ENCODE results near the gene ATP6V0E2.

ATP6V0E2 gene

DNA sequence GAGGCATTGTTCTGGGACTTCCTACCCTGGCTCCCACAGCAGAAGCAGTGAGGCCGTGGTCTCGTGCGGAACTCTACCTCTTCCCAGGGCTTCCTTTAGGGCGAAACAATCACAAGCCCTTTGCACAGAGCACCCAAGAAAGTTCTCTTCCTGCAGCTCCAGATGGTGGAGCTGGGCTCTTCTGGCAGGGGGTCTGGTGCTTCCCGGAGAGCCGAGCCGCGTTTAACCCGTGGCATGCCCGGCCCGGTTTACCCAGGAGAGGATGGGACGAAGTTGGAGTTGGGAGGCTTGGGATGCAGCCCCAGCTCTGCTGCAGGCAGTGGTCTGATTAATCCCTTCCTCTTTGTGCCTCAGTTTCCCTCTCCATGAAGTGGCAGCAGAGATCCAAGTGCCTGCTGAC, 9.0 kb upstream of the ATP6V0E2 start:
- FAIRE-seq, result no peak

DNA sequence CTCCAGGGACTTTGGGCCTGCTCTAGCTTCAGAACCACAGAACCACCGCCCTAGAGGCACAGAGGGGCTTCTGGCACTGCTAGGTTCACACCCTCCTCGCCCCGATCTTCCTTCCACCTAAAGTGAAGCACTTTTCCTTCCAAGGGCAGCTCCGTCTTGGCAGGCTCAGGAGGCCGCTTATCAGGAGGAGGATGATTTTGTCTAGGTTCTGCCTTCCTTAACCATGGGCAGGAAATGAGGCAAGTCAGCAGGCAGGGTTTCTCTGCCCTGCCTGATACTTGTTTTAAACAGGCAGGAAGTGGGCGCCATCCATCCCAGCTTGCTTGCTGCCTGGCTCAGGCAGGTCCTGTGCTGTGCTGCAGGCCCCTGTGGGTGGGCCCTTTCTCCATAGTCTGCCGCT, 8.3 kb upstream of the ATP6V0E2 start:
- no peak for FAIRE-seq

DNA sequence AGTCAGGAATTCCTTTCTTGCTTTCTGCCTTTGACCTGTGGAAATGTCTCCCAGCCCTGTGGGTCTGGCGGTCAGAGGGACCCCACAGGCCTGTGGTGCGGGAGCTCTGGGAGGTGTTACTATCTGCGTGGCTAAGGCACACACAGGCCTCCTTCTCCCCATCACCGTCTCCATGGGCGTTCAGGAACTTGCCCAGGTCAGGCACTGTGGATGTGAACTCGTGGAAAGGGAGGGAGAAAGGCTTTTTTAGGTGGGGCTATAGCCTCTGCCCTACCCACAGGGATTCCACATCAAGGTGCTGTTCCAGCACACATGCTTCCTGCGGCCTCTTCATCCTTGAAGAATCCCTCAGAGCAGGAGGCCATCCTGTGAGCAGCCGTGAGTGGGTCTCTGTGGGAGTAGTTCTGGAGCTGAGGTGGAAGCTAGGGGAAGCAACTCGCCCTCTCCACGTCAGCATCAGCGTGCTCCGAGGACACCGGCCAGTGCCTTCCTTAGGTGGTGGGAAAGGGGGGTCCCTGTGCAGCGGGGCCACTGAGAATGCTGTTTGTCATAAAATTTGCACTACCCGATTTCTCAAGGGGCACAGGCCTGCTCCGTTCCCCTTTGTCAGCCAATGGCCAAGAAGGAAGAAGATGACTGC, 7.5 kb upstream of the ATP6V0E2 start:
- no peak for FAIRE-seq

DNA sequence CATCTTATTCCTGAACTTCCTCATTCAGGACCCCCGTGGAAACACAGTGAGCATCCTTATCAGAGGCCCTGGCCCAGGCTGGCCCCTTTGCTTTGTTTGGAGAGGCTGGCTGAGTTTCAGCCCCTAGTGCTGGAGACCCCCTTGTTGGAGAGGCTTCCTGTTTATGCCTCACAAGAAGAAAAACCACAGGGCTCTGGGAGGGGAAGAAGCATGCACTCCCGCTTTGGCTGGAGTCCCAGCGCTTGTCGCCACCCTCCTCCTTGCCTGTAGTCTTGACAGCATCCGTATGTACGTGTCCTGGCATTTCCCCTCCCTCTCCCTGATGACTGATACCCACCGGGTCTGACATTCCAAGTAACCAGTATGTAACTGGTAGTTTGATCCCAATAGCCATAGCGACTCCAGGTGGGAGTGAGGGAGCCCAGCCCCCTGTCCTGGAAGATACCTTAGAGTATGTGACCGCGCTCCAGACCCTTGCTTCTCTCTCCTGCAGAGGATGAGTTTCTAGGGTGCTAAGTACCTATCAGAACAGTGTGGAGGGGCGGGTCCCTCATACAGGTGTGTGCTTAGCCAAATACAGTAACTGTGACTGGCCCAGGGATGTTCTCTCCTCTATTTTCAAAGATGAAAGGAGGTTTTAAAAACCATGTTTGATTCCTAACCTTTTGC, 6.9 kb upstream of the ATP6V0E2 start:
- no peak for FAIRE-seq

DNA sequence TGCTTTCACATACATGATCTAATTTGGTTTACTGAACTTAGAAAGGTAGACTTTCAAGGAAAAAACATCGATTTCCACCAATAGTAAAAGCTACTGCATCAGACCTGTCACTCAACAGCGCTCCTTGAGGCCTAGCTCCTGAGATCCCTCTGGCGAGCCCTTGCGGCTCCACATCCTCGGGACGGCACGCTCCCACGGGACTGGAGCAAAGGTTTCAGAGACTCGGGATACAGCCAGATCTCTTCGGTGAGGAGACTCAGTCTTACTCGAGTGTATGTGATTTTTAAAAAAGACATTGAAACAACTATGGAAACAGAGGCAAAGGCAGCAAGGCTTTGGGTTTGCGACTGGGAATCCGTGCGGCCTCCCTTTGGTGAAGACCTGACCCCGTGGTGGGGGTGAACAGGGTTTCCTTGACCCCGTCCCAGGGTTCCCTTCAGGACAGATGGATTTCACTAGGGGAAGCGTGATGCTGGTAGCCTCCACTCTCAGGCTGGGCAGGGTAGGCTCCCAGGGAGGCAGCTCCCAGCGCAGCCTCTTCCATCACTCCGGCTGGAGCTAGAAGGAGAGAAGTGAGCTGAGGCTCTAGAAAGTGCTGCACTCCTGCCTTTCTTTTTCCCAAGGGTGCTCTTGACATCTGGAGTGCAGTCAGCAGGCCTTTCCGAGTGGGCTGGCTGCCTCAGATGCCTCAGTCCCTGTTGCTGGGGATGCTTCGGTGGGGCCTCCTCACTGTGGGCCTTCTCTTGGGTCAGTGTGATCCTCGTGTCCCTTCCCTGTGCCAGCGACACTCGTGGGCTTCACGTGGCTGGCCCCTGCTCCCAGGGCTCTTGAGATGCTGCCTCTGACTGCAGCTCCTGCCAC, 5.8 kb upstream of the ATP6V0E2 start:
- no peak for FAIRE-seq

DNA sequence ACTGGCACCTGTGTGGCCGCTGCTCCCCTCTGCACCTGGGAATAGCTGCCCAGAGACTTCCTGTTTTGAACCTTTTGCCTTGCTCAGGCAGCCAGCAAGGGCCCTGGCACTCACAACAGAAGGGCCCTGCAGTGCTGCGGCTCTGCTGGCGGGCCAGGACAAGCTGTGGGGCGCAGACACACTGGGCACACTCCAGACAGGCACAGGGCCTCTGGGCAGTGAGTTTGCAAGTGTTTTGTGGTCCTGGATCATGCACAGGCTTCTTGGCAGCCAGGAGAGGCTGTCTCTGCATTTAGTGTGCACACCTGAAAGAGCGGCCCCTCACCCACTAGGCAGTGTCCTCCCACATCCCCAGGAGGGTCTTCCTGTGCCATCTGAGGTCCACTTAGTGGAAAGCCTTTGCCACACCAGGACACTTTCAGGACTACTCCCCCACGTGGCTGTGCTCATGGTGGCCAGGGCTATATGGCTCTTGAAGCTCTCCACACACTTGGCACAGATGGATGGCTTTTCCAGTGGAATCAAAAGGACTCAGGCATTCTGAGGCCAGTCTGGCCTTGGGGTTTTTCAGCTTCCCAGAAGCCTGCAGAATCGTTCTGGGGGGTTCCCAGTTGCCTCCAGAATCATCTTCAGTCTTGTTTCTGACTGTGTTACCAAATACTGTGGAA, 5.0 kb upstream of the ATP6V0E2 start:
- FAIRE-seq, result no peak

DNA sequence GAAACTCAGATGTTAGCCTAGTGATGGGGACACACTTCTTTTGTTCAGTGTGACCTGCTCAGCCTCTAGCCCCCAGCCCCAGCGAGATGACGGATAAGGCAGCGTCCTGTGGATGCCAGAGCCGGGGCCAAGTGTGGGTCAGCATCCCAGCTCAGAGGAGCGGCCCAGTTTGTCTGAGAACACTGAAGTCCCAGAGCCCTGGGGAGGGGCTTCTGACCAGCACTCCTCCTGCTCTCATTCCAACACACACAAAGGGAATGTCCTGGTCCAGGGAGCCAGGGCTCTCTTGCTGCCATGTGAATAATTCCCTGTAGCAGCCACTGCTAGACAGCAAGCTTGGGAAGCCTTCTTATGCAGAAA, 4.5 kb upstream of the ATP6V0E2 start:
- FAIRE-seq, result no peak

DNA sequence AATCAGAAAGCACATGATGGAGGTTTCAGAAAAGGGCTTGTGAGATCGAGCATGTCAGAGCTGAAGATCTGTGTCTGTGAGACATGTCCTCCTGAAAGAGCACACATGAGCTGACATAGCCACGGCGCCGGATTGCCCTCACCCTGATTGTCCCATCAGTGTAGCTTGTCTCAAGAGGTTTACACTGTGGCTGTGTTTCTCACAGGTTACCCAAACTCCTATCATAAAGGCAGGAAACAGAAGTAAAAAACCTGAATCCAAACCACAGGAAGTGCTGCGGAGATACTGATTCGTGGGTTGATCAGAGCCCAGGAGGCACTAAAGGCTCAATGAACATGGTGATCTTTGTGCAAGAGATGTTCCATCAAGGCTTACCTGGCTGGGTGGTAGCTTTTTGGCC, 3.9 kb upstream of the ATP6V0E2 start:
- FAIRE-seq, result no peak

DNA sequence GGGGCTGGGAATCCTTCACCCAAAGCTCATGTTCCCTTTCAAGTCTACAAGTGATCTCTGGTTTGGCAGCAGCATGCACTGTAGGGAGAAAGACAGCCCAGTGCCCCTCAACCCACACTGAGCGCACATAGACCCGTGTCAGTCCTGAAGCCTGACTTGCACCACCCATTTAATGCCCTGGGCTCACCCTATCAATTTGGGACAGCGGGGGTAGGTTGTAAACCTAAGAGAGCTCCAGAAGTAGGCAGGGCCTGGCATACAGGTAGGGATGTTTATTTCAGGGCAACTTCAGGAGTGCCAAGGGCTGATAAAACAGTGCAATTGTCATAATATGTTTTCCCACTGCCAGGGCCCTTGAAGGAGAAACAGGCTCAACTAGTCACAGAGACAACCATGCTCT, 3.5 kb upstream of the ATP6V0E2 start:
- no peak for FAIRE-seq

DNA sequence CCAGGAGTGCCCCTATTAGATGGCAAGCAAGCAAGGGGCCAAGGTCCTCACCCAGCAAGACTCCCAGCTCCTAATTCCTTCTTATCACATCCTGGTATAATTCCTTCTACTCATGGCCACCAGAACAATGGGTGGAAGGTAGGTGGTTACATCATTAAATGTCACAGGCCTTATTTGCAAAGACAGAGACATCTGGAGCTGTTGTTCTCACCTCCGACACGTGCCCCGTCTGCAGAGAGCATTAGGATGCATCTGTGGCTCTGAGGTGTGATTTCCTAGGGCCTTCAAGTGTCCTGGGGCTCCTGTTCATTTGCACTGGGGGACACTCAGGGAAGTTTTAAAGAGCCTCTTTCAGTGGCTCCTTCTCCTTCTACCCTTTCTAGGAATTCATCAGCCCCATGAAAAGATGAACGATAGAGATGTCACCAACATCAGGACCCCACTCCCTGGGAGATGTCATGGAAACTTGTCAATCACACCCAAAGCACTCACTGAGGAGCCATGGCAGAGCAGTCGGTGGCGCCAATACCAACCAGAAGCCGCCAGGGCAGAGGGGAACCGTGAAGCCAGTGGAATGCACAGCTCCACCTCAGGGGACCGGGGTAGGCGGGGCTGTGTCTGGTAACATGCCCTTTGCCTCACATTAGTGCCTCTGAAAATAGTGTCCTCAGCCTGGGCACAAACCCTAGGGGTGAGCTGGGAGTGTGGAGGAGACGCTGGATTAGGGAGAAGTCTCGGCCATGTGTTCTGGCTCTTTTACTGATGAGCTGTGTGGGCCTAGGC, 2.9 kb upstream of the ATP6V0E2 start:
- no peak for FAIRE-seq

DNA sequence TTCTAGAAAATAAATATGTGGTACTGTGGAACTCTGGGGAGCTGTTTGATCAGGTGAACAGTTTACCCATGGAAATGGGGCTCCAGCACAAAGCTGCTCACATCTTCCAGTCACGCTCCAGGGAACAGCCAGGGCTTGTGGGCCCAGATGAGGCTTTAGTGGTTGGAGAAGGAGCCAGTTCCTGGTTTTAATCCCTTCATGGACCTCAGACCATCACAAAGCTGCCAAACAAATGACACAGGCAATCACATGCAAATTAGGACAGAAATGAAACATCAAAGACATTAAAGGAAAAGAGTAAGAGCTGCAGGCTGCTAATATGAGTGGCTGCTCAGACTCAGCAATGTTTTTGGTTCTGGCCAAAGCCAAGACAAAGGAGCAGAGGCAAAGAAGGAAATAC, 2.2 kb upstream of the ATP6V0E2 start:
- no peak for FAIRE-seq

DNA sequence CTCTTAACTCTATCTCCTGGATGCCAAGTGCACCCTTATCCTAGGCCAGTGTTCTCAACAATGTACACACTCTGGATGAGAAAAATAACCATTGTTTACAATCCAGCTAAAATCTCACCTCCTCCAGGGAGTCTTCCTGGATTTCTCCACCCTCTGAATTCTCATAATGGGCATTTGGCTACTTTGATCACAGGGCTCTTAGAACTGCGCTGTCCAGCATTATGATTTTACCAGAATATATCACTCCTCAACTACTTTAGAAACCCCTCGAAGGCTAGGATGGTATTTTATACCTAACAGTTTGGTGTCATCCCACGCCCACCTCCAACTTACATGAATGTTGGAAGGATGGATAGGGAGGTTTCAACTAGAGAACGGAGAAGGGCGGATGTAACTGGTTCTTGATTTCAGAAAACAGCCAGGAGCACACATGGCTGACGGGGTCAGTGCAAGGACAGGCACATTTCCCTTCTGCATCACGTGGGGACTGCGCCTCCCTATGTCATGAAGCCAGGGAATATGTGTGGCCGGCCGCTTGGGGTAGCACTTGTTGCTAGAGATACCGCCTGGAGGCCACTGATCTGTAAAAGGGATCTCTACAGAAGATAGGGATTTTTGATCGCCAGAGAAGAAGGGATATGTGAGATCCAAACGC, 1.2 kb upstream of the ATP6V0E2 start:
- FAIRE-seq, result no peak

DNA sequence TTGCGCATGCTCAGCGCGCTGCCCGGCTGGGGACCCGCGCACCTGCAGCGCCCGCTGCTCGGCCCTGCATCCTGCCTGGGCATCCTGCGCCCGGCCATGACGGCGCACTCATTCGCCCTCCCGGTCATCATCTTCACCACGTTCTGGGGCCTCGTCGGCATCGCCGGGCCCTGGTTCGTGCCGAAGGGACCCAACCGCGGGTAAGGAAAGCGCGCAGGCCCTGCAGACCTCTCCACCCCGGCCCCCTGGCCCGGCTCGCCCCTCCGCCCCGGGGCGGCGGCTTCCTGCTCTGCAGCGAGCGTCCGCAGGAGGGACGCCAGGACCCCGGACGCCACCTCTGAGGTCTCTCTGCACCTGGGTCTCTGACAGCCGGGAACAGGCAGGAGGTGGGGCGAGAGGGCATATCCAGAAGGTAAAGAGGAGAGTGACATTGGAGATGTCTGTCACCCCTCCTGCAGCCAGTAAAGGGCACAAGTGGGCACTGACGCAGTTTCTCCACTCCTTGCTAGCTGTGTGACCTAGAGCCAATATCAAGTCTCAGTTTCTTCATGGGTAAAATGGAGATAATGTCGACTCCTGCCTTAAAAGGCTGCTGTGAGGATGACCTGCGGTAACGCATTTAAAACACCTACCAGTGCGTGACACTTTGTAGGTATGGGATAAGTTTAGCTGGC, 338 bp downstream of the ATP6V0E2 start:
- FAIRE-seq, result no peak

DNA sequence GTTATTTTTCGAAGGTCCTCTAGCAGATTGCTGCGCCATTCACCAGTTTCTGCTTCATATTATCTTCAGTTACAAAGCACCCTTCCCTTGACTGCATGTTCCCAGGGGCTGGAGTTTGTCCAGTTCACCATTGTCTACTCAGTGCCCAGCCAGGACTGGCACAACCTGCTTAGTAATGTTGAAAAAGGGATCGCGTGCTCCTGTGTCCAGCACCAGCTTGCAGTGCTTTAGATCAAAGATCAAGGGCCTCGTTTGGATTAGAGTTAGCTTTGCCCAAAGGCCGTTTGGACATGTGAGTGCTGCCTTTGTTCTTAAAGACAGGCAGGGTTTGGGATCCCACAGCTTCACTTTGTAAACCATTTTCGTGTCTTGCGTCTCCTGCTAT, 867 bp downstream of the ATP6V0E2 start:
- FAIRE-seq, result no peak

DNA sequence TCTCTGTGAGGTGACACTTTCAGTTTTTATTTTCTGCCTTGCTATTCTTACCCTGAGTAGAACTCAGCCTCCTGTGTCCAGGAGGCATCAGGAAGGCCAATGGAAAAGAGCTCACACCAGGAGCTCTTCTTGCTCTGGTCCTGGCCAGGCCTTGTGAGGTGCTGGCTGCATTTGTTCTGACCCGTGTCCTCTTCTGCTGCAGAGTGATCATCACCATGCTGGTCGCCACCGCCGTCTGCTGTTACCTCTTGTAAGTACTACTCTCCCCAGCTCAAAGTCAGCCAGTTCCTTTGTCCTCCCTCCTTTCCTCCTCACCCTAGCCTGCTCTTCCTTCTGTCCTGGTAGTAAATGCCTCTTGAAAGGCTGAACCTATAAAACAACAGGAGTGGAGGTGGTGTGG, 1.6 kb downstream of the ATP6V0E2 start:
- no peak for FAIRE-seq

DNA sequence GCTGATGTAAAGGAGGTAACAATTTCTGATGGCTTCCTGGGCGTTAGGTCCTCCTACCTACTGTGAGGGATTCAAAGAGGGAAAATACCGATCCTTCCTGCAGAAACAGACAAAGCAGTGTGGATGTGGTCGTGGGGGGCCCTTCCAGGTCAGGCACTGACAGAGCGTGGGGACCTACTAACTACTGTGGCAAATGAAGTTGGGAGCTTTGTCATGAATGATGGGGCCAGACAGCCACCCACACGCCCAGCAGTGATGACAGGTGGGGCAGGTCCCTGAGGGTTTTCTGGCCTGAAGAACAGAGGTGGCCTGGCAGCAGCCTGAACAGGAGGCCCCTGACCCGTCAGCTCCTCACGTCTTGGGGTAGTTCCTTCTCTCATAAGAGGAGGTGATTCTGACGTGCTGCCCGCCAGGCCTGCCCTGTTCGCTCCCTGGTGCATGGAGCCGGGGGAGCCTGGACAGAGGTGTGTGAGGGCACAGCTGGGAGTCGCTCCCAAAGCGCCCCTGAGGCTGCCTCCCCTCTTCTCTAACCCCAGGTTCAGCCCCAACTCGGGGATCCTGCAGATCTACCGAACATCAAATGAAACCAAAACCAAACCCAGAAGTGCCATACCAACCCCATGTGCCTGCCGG, 4.2 kb downstream of the ATP6V0E2 start:
- FAIRE-seq, result no peak

DNA sequence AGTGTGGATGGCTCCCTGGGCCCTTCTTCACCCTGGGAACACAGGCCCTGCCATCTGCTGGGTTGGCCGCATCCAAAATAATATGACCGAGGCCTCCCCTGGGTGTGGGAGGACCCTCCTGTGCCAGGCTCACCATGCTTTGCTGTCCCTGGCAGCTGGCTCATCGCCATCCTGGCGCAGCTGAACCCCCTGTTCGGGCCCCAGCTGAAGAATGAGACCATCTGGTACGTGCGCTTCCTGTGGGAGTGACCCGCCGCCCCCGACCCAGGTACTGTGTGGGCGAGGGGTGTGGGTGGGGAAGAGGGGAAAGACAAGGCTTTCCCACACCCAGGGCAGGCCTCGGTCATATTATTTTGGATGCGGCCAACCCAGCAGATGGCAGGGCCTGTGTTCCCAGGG, 4.8 kb downstream of the ATP6V0E2 start:
- no peak for FAIRE-seq

DNA sequence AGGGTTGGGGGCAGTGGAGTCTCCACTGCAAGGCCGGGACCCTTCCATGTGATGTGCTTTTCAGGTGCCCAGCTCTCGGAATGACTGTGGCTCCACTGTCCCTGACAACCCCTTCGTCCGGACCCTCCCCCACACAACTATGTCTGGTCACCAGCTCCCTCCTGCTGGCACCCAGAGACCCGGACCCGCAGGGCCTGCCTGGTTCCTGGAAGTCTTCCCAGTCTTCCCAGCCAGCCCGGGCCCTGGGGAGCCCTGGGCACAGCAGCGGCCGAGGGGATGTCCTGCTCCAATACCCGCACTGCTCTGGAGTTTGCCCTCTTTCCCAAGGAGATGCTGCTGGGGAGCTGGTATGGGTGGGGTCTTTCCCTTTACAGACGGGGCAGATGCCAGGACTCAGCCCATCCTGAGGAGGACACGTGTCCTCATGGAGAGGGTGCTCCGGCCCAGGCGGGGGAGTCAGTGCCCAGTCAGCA, 5.5 kb downstream of the ATP6V0E2 start:
- FAIRE-seq, result no peak

DNA sequence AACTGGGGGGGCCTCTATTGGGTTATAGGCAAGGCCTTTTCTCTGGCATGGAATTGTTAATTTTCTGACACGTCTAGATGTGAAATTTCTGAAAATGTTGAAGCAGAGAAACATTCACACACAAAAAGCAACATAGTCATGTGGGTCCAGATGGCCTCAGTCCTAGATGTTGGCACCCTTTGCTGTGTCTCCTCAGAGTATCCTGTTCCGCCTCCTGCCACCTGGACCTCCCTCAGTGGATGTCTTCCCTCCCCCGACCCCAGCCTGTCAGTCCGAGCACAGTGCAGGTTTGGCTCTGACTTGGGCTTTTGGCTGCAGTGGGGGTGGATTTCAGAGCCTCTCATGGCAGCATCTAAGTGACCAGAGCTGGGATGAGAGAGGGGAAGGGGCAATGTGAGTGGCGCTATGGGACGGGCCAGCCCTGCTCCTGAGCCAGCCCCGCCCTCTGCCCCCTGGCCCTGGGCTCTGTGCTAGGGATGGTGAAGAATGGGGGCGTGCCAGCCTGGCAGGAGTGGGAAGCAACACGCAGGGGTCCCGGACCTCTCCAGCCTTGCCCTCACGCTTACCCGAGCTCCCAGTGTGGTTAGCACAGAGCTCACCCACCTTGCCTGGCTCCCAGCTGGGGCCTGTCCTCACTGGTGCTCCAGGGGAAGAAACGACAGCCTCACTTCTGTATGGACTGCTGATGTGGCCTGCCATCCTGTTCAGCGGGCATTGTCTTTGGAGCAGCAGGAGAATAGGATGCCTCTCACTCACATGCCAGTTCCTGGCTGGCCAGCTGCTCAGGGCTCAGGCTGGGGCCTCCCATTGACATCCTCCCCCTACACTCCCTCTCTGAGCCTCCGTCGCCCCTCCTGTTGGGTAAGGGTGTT, 6.2 kb downstream of the ATP6V0E2 start:
- no peak for FAIRE-seq

All from colon (tissue), 2 donors.